IPS-20b (cell line): Measurements from ENCODE around the gene SSH2.

Experiments used
- H3K27ac ChIP-seq: one replicate; pipeline ENCODE4 v1.5.1; 2013; ENCODE audit warnings: low read length
- H3K27me3 ChIP-seq: 2 replicates; pipeline ENCODE4 v1.6.1; 2013; ENCODE audit warnings: mild to moderate bottlenecking, low read length, inconsistent platforms; ENCODE audit not compliant: insufficient read depth
- H3K36me3 ChIP-seq: 2 replicates; pipeline ENCODE4 v1.6.1; 2013; ENCODE audit warnings: low read depth, mild to moderate bottlenecking, inconsistent platforms, low read length, moderate library complexity; ENCODE audit not compliant: insufficient read depth
- H3K4me1 ChIP-seq: 2 replicates; pipeline ENCODE4 v1.6.1; 2013; ENCODE audit warnings: mild to moderate bottlenecking, control low read depth, inconsistent platforms, low read length, moderate library complexity; ENCODE audit not compliant: insufficient read depth
- H3K4me3 ChIP-seq: 2 replicates; pipeline ENCODE4 v1.5.1; 2013; ENCODE audit warnings: mild to moderate bottlenecking, low read length, inconsistent platforms
- H3K9ac ChIP-seq: 2 replicates; pipeline ENCODE4 v1.6.1; 2013; ENCODE audit warnings: low read depth, mild to moderate bottlenecking, inconsistent platforms, low read length, moderate library complexity
- H3K9me3 ChIP-seq: 2 replicates; pipeline ENCODE4 v1.6.1; 2013; ENCODE audit warnings: mild to moderate bottlenecking, low read depth, low read length, inconsistent platforms; ENCODE audit not compliant: insufficient read depth

SSH2 gene

GRCh38 chr17:29597361-29598172, 332.5 kb downstream of the SSH2 start:
- Histone ChIP-seq H3K9ac (peak overlapping the region; percentile 29; the same call in 1 of the 2 replicates), H3K27me3 (peaks cover 5% of the 10 kb centered on the region), H3K36me3 (no peaks in the 10 kb centered on the region), H3K27ac (no peak overlapping the region), H3K4me3 (peak overlapping the region; percentile 33; the same call in 1 of the 2 replicates), H3K4me1 (peaks cover 16% of the 10 kb centered on the region), H3K9me3 (no peaks in the 10 kb centered on the region)

GRCh38 chr17:29596811-29597210, 333.2 kb downstream of the SSH2 start:
- 0 out of 2 replicates have a peak overlapping the region, but pooled peaks have one; percentile 23 for H3K4me3 ChIP-seq

GRCh38 chr17:29595943-29596774, 333.9 kb downstream of the SSH2 start:
- Histone ChIP-seq H3K36me3 (no peaks in the 10 kb centered on the region), H3K9me3 (no peaks in the 10 kb centered on the region), H3K27ac (no peak overlapping the region), H3K9ac (no peak overlapping the region), H3K4me1 (peaks cover 24% of the 10 kb centered on the region), H3K4me3 (no peak overlapping the region), H3K27me3 (peaks cover 5% of the 10 kb centered on the region)

More at GRCh38 chr17:29596811-29597210, 333.2 kb downstream of the SSH2 start:
- Histone ChIP-seq H3K36me3 (no peaks in the 10 kb centered on the region), H3K4me1 (peaks cover 24% of the 10 kb centered on the region), H3K27me3 (peaks cover 5% of the 10 kb centered on the region), H3K9me3 (no peaks in the 10 kb centered on the region), H3K27ac (no peak overlapping the region), H3K9ac (0 out of 2 replicates have a peak overlapping the region, but pooled peaks have one; percentile 29)

GRCh38 chr17:29595107-29595942, 334.7 kb downstream of the SSH2 start:
- Histone ChIP-seq H3K4me1 (peaks cover 25% of the 10 kb centered on the region), H3K4me3 (no peak overlapping the region), H3K9ac (no peak overlapping the region), H3K36me3 (no peaks in the 10 kb centered on the region), H3K9me3 (no peaks in the 10 kb centered on the region), H3K27me3 (peaks cover 10% of the 10 kb centered on the region), H3K27ac (no peak overlapping the region)

- Histone ChIP-seq H3K27ac (no peak overlapping the region), H3K27me3 (peaks cover 16% of the 10 kb centered on the region), H3K4me3 (peak overlapping the region; percentile 80; the same call in 1 of the 2 replicates), H3K36me3 (no peaks in the 10 kb centered on the region), H3K9me3 (no peaks in the 10 kb centered on the region), H3K4me1 (peaks cover 31% of the 10 kb centered on the region), H3K9ac (no peak overlapping the region; the same call in 1 of the 2 replicates)
These were observed 335.4 kb downstream of the SSH2 start for GRCh38 chr17:29594519-29595090.

GRCh38 chr17:29593591-29594518, 336.2 kb downstream of the SSH2 start:
- peak overlapping the region; percentile 56; the same call in 1 of the 2 replicates for H3K9ac ChIP-seq
- no peaks in the 10 kb centered on the region for H3K9me3 ChIP-seq
- H3K27ac ChIP-seq: no peak overlapping the region
- no peaks in the 10 kb centered on the region for H3K36me3 ChIP-seq
- peak overlapping the region; percentile 80 for H3K4me3 ChIP-seq
- H3K27me3 ChIP-seq: peaks cover 16% of the 10 kb centered on the region
- H3K4me1 ChIP-seq: peaks cover 31% of the 10 kb centered on the region

GRCh38 chr17:29592850-29593551, 337.0 kb downstream of the SSH2 start, which contains the start of gene ANKRD13B:
TSS of gene ANKRD13B (plus strand) at chr17:29593132. CDS start at chr17:29593622, 490 bp downstream.
- H3K9me3 ChIP-seq: no peaks in the 10 kb centered on the region
- H3K36me3 ChIP-seq: no peaks in the 10 kb centered on the region
- peaks cover 20% of the 10 kb centered on the region for H3K27me3 ChIP-seq
- peak within 1 kb of the TSS; percentile 69; the same call in 1 of the 2 replicates for H3K9ac ChIP-seq
- peak within 1 kb of the TSS; percentile 80 for H3K4me3 ChIP-seq
- peak within 1 kb of the TSS; percentile 17 for H3K27ac ChIP-seq
- peaks cover 34% of the 10 kb centered on the region for H3K4me1 ChIP-seq

GRCh38 chr17:29591737-29592608, 338.1 kb downstream of the SSH2 start:
- Histone ChIP-seq H3K9ac (peak overlapping the region; percentile 74; the same call in 1 of the 2 replicates), H3K36me3 (no peaks in the 10 kb centered on the region), H3K4me3 (peak overlapping the region; percentile 78), H3K27ac (peak overlapping the region; percentile 17), H3K9me3 (no peaks in the 10 kb centered on the region), H3K4me1 (peaks cover 33% of the 10 kb centered on the region), H3K27me3 (peaks cover 25% of the 10 kb centered on the region)

GRCh38 chr17:29591146-29591736, 338.8 kb downstream of the SSH2 start:
- peaks cover 25% of the 10 kb centered on the region for H3K27me3 ChIP-seq
- H3K36me3 ChIP-seq: no peaks in the 10 kb centered on the region
- H3K9me3 ChIP-seq: no peaks in the 10 kb centered on the region
- peaks cover 25% of the 10 kb centered on the region for H3K4me1 ChIP-seq
- H3K4me3 ChIP-seq: peak overlapping the region; percentile 78
- H3K9ac ChIP-seq: peak overlapping the region; percentile 74; the same call in 1 of the 2 replicates
- H3K27ac ChIP-seq: peak overlapping the region; percentile 4
